Measurements from ENCODE around the gene MBTPS2. TPM values are rescaled to one million over a fixed set of nuclear protein-coding genes. Genes with fewer than 3 reads are reported as not detected.

Gene MBTPS2
- total RNA-seq, 1 donor from 2014 or later = 19.8 TPM

DNA sequence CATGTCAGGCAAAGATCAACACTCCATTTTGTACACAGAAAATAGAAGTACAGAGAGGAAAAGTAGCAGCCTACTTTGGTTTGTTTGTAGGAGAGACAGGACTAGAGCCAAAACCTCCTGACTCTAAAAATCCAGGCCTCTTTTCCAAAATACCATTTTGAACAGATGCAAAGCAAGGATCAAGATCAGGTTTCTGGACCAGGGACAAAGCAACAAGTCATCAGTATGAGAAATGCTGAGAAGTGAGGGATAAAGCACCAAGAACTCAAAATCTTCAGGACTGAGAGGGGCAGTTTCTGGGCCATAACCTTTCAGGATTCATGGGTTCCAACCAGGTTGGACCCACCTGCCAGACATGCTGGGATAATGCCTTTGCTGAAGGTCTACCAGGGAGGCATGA, 36.6 kb upstream of the MBTPS2 start:
- H3K36me3 Mint-ChIP-seq = no peaks in the 10 kb centered on the region
- TF ChIP-seq, protein P1, sequence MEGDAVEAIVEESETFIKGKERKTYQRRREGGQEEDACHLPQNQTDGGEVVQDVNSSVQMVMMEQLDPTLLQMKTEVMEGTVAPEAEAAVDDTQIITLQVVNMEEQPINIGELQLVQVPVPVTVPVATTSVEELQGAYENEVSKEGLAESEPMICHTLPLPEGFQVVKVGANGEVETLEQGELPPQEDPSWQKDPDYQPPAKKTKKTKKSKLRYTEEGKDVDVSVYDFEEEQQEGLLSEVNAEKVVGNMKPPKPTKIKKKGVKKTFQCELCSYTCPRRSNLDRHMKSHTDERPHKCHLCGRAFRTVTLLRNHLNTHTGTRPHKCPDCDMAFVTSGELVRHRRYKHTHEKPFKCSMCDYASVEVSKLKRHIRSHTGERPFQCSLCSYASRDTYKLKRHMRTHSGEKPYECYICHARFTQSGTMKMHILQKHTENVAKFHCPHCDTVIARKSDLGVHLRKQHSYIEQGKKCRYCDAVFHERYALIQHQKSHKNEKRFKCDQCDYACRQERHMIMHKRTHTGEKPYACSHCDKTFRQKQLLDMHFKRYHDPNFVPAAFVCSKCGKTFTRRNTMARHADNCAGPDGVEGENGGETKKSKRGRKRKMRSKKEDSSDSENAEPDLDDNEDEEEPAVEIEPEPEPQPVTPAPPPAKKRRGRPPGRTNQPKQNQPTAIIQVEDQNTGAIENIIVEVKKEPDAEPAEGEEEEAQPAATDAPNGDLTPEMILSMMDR (conservative IDR thresholded peaks at IDR 0.05) = no peak
- DNase-seq (ENCODE audit: extremely low spot score, unreplicated experiment) = no peak
- no peak overlapping the region for H3K27ac Mint-ChIP-seq
- H3K9me3 Mint-ChIP-seq = no peaks in the 10 kb centered on the region
- peaks cover 7% of the 10 kb centered on the region for H3K4me1 Mint-ChIP-seq (ENCODE audit: unreplicated experiment)
- no peak overlapping the region for H3K4me3 Mint-ChIP-seq
- H3K27me3 Mint-ChIP-seq = no peaks in the 10 kb centered on the region

DNA sequence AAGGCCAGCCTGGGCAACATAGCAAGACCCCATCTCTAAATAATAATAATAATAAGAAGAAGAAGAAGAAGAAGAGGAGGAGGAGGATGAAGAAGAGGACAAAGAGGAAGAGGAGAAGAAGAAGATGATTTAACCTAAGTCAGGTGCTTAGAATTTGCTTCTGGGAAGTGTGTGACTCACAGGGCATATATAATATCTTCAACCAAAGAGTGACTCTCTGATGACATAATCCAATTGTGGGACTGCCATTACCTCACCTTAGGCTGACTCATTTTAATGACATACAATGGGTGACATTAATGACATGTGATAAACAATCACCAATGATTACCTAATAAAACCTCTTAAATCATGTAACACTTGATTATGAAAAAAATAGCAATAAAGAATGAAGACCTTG, 32.7 kb upstream of the MBTPS2 start:
- Mint-ChIP-seq H3K27ac (no peak overlapping the region), H3K4me1 (ENCODE audit: unreplicated experiment) (no peaks in the 10 kb centered on the region), H3K4me3 (no peak overlapping the region), H3K36me3 (no peaks in the 10 kb centered on the region), H3K9me3 (no peaks in the 10 kb centered on the region), H3K27me3 (no peaks in the 10 kb centered on the region)
- DNase-seq (ENCODE audit: extremely low spot score, unreplicated experiment) = no peak
- TF ChIP-seq, protein P1 (conservative IDR thresholded peaks at IDR 0.05) = no peak

DNA sequence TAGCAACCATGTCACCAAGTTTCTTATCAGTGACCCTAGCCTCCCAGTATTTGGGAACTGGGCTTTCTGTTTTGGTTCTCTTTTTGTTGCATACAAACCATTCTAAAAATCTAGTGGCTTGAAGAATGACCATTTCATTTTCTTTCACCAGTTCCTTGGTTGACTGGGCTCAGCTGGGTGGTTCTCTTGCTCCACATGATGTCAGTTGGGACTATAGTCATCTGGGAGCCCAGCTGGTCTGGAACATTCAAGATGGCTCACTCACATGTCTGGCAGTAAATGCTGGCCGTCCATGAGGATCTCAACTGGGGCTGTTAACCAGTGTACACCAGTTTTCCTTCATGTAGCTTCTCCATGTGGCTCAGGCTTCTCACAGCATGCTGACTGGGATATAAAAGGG, 27.6 kb upstream of the MBTPS2 start:
- no peak overlapping the region for H3K4me3 Mint-ChIP-seq
- TF ChIP-seq, protein P1 (conservative IDR thresholded peaks at IDR 0.05) = no peak
- H3K9me3 Mint-ChIP-seq = no peaks in the 10 kb centered on the region
- no peaks in the 10 kb centered on the region for H3K36me3 Mint-ChIP-seq
- H3K4me1 Mint-ChIP-seq (ENCODE audit: unreplicated experiment) = no peaks in the 10 kb centered on the region
- DNase-seq (ENCODE audit: extremely low spot score, unreplicated experiment) = no peak
- no peaks in the 10 kb centered on the region for H3K27me3 Mint-ChIP-seq
- no peak overlapping the region for H3K27ac Mint-ChIP-seq

DNA sequence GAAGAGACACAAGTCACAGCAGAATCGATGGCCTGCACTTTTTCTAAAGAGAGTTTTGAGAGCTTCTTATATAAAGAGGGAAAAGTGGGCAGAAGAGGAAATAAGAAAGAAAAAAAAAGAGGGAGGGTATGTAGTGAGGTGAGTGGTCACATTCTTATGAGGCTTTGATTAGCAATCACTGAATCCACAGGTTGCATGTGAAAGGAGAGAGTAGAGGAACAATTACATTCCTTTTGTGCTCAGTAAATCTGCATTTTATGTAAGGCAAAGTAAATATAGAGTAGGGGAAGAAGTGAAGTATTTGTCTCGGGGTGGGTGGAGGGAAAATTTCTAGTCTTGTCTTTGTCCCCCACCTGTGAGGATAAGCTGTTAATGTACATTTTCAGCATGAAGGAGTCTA, 26.8 kb upstream of the MBTPS2 start:
- TF ChIP-seq, protein P1 (conservative IDR thresholded peaks at IDR 0.05) = no peak
- no peaks in the 10 kb centered on the region for H3K27me3 Mint-ChIP-seq
- no peaks in the 10 kb centered on the region for H3K36me3 Mint-ChIP-seq
- no peak overlapping the region for H3K4me3 Mint-ChIP-seq
- no peak overlapping the region for H3K27ac Mint-ChIP-seq
- no peak for DNase-seq (ENCODE audit: extremely low spot score, unreplicated experiment)
- no peaks in the 10 kb centered on the region for H3K9me3 Mint-ChIP-seq
- H3K4me1 Mint-ChIP-seq (ENCODE audit: unreplicated experiment) = no peaks in the 10 kb centered on the region

DNA sequence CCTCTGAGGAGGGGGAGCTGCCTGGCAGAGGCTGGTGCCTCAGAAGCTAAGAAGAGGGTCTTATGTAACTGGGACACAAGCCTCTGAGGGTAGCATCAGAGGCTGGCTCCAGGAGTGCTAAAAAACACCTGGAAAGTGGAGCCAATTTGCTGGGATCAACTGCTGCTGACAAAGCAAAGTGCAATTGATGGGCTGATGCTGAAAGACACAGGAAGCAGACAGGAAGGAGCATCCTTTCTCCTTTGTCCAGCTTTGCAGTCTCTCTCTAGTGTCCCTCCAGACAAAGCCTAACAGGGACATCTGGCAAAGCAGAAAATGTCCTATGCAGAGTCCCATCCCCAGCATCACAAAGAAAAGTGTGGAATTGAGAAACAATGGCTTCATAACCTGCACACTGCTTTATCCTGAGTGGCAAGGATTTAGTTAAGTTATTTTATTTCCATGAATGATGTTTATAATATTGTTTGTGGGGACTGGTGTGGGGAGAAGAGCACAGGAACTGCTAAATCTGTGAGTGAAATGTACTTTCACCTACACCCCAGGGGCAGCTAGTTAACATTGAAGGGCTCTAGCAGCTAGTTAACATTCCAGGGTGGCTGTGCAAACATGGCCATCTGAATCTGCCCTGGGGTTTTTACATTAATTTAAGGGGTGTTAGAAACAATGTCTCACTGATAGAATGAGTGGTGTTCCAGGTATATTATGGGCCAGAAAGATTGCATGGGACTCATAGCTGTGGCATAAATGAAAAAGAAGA, 25.6 kb upstream of the MBTPS2 start:
- no peaks in the 10 kb centered on the region for H3K27me3 Mint-ChIP-seq
- no peak overlapping the region for H3K27ac Mint-ChIP-seq
- H3K36me3 Mint-ChIP-seq = no peaks in the 10 kb centered on the region
- no peaks in the 10 kb centered on the region for H3K4me1 Mint-ChIP-seq (ENCODE audit: unreplicated experiment)
- TF ChIP-seq, protein P1 (conservative IDR thresholded peaks at IDR 0.05) = no peak
- no peak overlapping the region for H3K4me3 Mint-ChIP-seq
- H3K9me3 Mint-ChIP-seq = no peaks in the 10 kb centered on the region
- DNase-seq (ENCODE audit: extremely low spot score, unreplicated experiment) = no peak

Measured in type B pancreatic cell (in vitro differentiated cells).